HG03354 (cell line): ENCODE results near the gene KCNA2.

Source experiments
- ATAC-seq: cut with Tn5 transposase; IDR thresholded peaks from one replicate; pipeline ENCODE4 v1.9.1; 2021; ENCODE audit warnings: mild to moderate bottlenecking; ENCODE audit not compliant: unreplicated experiment, poor library complexity, severe bottlenecking

KCNA2 gene

GRCh38 chr1:110605901-110606656, at the start of gene KCNA2:
KCNA2 (minus strand) TSS chr1:110606358; CDS start chr1:110604782, 1,576 bp downstream.
- no peak for ATAC-seq

DNA sequence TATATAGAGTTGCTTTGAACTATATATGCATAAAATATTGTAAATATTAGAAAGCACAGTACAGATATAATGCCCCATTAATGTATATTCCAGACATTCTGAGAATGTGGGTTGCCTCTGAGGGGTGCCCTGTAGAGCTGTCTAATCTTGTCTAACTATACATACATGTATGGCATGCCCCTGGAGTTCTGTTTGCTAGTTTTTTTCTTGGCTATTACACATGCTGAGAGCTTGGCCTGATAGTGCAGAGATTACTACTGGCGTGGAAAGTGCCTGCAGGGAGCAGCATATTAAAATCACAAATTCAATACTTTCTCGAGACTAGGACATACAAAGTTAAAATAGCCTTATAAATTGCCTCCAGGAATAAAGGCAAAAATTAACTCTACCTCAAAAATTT, 44.5 kb upstream of the KCNA2 start:
- no peak for ATAC-seq

DNA sequence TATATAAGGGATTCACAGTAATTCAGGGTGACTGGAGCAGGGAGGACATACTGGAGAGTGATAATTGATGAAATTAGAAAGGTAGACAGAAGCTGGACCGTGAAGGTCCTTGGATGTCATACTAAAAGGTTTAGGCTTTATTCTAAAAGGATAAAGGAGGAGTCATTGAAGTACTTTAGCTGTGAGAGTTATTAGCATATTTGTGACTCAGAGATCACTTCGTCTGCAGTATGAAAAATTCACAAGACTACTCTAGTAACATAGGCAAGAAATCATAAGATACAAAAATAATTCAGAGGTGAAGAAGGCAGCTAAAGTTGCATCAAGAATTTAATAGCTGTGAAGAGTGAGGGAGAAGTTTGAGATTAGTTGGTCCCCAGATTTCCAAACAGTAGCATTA, 42.3 kb upstream of the KCNA2 start:
- no peak for ATAC-seq

- ATAC-seq, result no peak
Observed at GRCh38 chr1:110647254-110647891, 41.2 kb upstream of the KCNA2 start.

- ATAC-seq, result no peak
Observed at GRCh38 chr1:110645821-110646735, 39.9 kb upstream of the KCNA2 start.

GRCh38 chr1:110645211-110645610, 39.1 kb upstream of the KCNA2 start:
- ATAC-seq, result no peak

GRCh38 chr1:110643879-110644472, 37.8 kb upstream of the KCNA2 start:
- no peak for ATAC-seq

GRCh38 chr1:110639724-110640386, 33.7 kb upstream of the KCNA2 start:
- ATAC-seq, result no peak

GRCh38 chr1:110638556-110638955, 32.4 kb upstream of the KCNA2 start:
- ATAC-seq, result no peak

DNA sequence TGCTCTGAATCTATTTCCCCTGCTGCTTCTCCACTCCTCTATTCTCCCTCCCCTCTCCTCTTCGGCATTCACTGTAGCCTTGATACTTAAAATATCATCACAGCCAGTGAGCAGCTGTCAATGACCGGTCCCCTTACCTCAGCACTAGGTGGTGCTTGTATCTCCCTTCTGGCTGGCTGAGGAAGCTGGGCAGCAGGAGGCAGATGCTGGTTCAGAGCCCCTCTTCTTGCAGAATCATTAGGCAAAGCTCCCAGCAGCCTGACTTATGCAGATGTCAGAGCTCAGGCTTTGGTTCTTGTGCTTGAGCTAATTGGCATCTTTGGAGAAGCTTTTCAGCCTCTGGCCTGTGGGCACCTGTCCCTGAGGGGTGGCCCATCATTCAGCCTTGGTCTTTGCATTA, 31.9 kb upstream of the KCNA2 start:
- no peak for ATAC-seq

- no peak for ATAC-seq
Observed at GRCh38 chr1:110637475-110637874, 31.3 kb upstream of the KCNA2 start.

DNA sequence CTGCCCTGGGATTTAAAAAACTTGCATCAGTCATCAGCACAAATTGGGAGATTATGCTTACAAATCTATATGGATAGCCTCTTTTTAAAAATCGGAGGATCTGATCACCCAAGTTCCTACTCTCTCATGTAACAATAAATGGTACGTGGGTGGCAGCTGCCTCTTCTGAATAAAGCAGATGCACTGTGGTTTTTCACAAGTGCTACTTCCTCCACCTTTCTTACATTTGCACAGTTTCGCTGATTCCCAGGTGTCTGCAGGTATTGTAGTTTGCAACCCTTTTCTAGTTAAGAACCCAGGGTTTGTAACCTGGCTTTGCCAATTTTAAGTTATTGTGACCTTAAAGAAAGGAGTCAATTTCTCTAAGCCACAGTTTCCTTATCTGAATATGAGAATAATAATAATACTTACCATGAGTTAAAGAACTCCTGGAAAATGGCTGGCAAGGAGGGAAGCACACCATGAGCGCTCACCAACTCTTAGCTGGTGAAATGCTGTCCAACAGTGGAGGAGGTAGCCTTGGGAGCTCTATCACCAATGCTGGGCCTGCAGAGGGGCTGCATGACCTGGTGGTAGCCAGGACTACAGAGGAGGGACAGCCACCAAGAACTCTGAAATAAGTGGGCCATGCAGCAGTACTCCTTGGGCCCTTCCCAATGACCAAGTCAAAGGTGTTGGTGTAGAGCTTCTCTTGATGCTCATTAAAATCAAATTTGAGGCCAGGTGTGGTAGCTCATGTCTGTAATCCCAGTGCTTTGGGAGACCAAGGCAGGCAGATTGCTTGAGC, 30.2 kb upstream of the KCNA2 start:
- ATAC-seq, result no peak

- no peak for ATAC-seq
Observed at GRCh38 chr1:110635434-110635833, 29.3 kb upstream of the KCNA2 start.

- ATAC-seq, result peak; percentile 69
Observed at GRCh38 chr1:110634455-110635311, 28.5 kb upstream of the KCNA2 start.

DNA sequence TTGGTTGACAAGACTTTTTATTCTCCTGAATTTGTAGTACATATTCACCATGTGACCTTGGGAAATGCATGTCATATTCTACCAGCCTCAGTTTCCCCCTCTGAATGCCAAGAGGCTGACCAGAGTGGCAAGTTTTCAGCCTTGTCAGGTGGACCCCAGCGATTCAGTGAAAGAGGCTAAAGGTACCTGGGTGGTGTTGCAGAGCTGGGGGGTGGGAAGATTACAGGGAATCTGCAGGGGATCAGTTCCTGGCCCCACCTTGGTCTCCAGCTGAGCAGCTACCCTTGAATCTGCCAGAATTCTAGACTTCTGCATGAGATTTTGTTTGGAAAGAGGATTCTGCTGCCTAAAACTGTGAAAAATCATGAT, 27.9 kb upstream of the KCNA2 start:
- ATAC-seq, result no peak

DNA sequence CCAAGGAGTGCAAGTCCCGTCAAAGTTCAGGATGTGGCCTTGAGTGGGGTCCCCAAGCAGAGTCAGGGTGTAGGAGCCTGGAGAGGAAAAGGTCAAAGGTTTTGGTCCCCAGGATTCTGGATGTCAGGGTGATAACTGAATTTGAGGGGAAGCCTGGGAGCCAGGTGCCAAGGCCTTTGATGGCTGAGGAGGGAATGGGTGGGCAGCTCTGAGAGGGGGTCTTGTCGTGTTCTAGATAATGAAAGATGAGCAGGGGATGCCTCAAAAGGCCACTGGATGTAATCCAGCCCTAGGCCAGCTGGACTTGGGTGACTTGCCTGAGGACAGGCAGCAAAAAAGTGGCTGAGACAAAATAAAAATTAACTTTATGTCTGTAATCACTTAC, 27.5 kb upstream of the KCNA2 start:
- no peak for ATAC-seq

- no peak for ATAC-seq
Observed at GRCh38 chr1:110631836-110632620, 25.9 kb upstream of the KCNA2 start.
